A549 (cell line): Measurements from ENCODE around the gene CTBP1. TPM values are rescaled to one million over a fixed set of nuclear protein-coding genes. Genes with fewer than 3 reads are reported as not detected.

Source experiments
- ATAC-seq, 2 experiments: fragments of 200-7000 bp in 1 of 2; fragments of >200 bp in 1 of 2; cut with Nextera tagmentation in 1 of 2; cut with Tn5 transposase in 1 of 2; 3 replicates each; pipeline versions ENCODE4 v1.8.0 to v1.9.1; 2018 to 2020; ENCODE audit warnings: mild to moderate bottlenecking in 1 of 2, moderate library complexity in 1 of 2
- CTCF ChIA-PET: fragments of 300-600 bp; sonication (Branson Sonifier 250); formaldehyde crosslinking; extraction: SDS; loops from one replicate; lab custom pipeline; 2021; ENCODE audit warnings: antibody characterized with exemption, inconsistent platforms; lab: Yijun Ruan, JAX
- POLR2A ChIA-PET: fragments of 350-600 bp; formaldehyde crosslinking; extraction: SDS; loops from one replicate; lab custom pipeline; 2021; ENCODE audit warnings: antibody characterized with exemption, inconsistent platforms; lab: Yijun Ruan, JAX
- DNase-seq, 2 experiments: peaks; one replicate each; pipeline versions ENCODE4 v3.0.0 to v3.0.0-alpha.2; 2011 to 2016; ENCODE audit warnings: low read depth in 1 of 2, low spot score in 1 of 2
- FAIRE-seq: peaks from 2 replicates; lab custom pipeline; 2011; peaks lifted over from hg19 to GRCh38; lab: Jason Lieb, UNC
- H3K27ac ChIP-seq, 2 experiments: fragments of >200 bp; sonication (Bioruptor Twin); formaldehyde crosslinking; 3 replicates each; pipeline ENCODE4 v1.5.1; 2016 to 2017
- H3K4me1 ChIP-seq: fragments of >200 bp; sonication (Bioruptor Twin); formaldehyde crosslinking; 3 replicates; pipeline ENCODE4 v1.6.1; 2016
- H3K4me2 ChIP-seq: fragments of >200 bp; sonication (Bioruptor Twin); formaldehyde crosslinking; 3 replicates; pipeline ENCODE4 v1.6.1; 2016
- H3K4me3 ChIP-seq: fragments of >200 bp; sonication (Bioruptor Twin); formaldehyde crosslinking; 3 replicates; pipeline ENCODE4 v1.5.1; 2016
- H3K9me3 ChIP-seq: fragments of >200 bp; sonication (Bioruptor Twin); formaldehyde crosslinking; 3 replicates; pipeline ENCODE4 v1.6.1; 2016
- CEBPB ChIP-seq, 2 experiments: fragments of >200 bp in 1 of 2; sonication (Bioruptor Twin) in 1 of 2; formaldehyde crosslinking in 1 of 2; IDR thresholded peaks; 2 replicates each; pipeline ENCODE4 v1.6.1; 2012 to 2016
- E2F6 ChIP-seq: IDR thresholded peaks from 2 replicates; pipeline ENCODE4 v1.6.1; 2012; ENCODE audit warnings: low read depth, borderline replicate concordance
- EP300 ChIP-seq, 2 experiments: fragments of >200 bp; sonication (Bioruptor Twin); formaldehyde crosslinking; IDR thresholded peaks; 2 replicates in 1 of 2; 3 replicates in 1 of 2; pipeline ENCODE4 v1.6.1; 2016 to 2017
- FOSB ChIP-seq: fragments of 250-450 bp; sonication (Bioruptor Pico); IDR thresholded peaks from 2 replicates; pipeline ENCODE4 v1.5.0; 2020; ENCODE audit warnings: mild to moderate bottlenecking, moderate library complexity
- FOSL2 ChIP-seq, 2 experiments: fragments of 450-650 bp in 1 of 2; fragments of >200 bp in 1 of 2; sonication (Bioruptor Twin) in 1 of 2; formaldehyde crosslinking; IDR thresholded peaks; 2 replicates each; pipeline versions ENCODE4 v1.5.0 to v1.6.1; 2016 to 2020; ENCODE audit warnings: mild to moderate bottlenecking in 1 of 2, moderate library complexity in 1 of 2
- HES2 ChIP-seq: fragments of >200 bp; sonication (Bioruptor Twin); formaldehyde crosslinking; IDR thresholded peaks from 2 replicates; pipeline ENCODE4 v1.6.1; 2016
- KDM1A ChIP-seq: fragments of 200-600 bp; sonication (generic); IDR thresholded peaks from 2 replicates; pipeline ENCODE4 v1.6.1; 2016; ENCODE audit warnings: low read depth, mild to moderate bottlenecking
- PHF8 ChIP-seq: fragments of 200-600 bp; sonication (generic); IDR thresholded peaks from 2 replicates; pipeline ENCODE4 v1.6.1; 2016; ENCODE audit warnings: low read depth, mild to moderate bottlenecking, antibody characterized with exemption, moderate library complexity, borderline replicate concordance
- POLR2A ChIP-seq: IDR thresholded peaks from 2 replicates; pipeline ENCODE4 v1.6.1; 2012; ENCODE audit warnings: mild to moderate bottlenecking, low read length
- TP53 ChIP-seq: fragments of 250-450 bp; sonication (Bioruptor Pico); IDR thresholded peaks from 2 replicates; pipeline ENCODE4 v1.5.0; 2021; ENCODE audit warnings: mild to moderate bottlenecking, moderate library complexity
- WGBS: methylation state at CpG from one replicate; pipeline ENCODE4 v1.1.6; 2017; ENCODE audit errors: missing lambda C conversion rate; 5-methylcytosine and 5-hydroxymethylcytosine counted together
- polyA plus RNA-seq, 4 experiments: library from polyadenylated mRNA; depleted of rRNA in 3 of 4; stranded (reverse); fragments of >200 nt; fragmentation: RNase III in 1 of 4; extraction: RNeasy Plus Mini Kit Qiagen cat#74134 plus additional on column Dnase treatment in 1 of 4; gene quantifications; 2 replicates in 3 of 4; 3 replicates in 1 of 4; pipeline ENCODE4 v1.2.3, GENCODE V29; 2011 to 2017
- TF ChIP-seq, protein P1 (sequence below): fragments of >200 bp; sonication (Bioruptor Twin); formaldehyde crosslinking; IDR thresholded peaks from 3 replicates; pipeline ENCODE4 v1.6.1; 2016
- TF ChIP-seq, protein P2 (sequence below): fragments of 200-600 bp; sonication (generic); IDR thresholded peaks from 2 replicates; pipeline ENCODE4 v1.6.1; 2016; ENCODE audit warnings: antibody characterized with exemption, mild to moderate bottlenecking, moderate library complexity

Gene CTBP1
- polyA plus RNA-seq, 2 of the 4 experiments (the other 2 are of a cell fraction): 43.1 to 93.1 TPM

- no peak overlapping the region for H3K27ac ChIP-seq
- H3K9me3 ChIP-seq: no peaks in the 10 kb centered on the region
- H3K4me2 ChIP-seq: no peak overlapping the region
- H3K4me3 ChIP-seq: no peak overlapping the region
- 79% methylated on average over 4 of the region's 16 CpGs for WGBS
- DNase-seq: no peak
- no peak for TF ChIP-seq FOSB (CRISPR knock-in tag)
- TF ChIP-seq EP300 (IDR thresholded peaks at IDR 0.05): no peak
- no peak for TF ChIP-seq FOSL2 (IDR thresholded peaks at IDR 0.05)
- no peak for TF ChIP-seq FOSL2 (CRISPR knock-in tag; IDR thresholded peaks at IDR 0.05)
- no peak for TF ChIP-seq E2F6
- TF ChIP-seq KDM1A: no peak
- no peak for TF ChIP-seq PHF8
- no peak for TF ChIP-seq TP53
- TF ChIP-seq, protein P1, sequence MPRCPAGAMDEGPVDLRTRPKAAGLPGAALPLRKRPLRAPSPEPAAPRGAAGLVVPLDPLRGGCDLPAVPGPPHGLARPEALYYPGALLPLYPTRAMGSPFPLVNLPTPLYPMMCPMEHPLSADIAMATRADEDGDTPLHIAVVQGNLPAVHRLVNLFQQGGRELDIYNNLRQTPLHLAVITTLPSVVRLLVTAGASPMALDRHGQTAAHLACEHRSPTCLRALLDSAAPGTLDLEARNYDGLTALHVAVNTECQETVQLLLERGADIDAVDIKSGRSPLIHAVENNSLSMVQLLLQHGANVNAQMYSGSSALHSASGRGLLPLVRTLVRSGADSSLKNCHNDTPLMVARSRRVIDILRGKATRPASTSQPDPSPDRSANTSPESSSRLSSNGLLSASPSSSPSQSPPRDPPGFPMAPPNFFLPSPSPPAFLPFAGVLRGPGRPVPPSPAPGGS: no peak
- TF ChIP-seq, protein P2, sequence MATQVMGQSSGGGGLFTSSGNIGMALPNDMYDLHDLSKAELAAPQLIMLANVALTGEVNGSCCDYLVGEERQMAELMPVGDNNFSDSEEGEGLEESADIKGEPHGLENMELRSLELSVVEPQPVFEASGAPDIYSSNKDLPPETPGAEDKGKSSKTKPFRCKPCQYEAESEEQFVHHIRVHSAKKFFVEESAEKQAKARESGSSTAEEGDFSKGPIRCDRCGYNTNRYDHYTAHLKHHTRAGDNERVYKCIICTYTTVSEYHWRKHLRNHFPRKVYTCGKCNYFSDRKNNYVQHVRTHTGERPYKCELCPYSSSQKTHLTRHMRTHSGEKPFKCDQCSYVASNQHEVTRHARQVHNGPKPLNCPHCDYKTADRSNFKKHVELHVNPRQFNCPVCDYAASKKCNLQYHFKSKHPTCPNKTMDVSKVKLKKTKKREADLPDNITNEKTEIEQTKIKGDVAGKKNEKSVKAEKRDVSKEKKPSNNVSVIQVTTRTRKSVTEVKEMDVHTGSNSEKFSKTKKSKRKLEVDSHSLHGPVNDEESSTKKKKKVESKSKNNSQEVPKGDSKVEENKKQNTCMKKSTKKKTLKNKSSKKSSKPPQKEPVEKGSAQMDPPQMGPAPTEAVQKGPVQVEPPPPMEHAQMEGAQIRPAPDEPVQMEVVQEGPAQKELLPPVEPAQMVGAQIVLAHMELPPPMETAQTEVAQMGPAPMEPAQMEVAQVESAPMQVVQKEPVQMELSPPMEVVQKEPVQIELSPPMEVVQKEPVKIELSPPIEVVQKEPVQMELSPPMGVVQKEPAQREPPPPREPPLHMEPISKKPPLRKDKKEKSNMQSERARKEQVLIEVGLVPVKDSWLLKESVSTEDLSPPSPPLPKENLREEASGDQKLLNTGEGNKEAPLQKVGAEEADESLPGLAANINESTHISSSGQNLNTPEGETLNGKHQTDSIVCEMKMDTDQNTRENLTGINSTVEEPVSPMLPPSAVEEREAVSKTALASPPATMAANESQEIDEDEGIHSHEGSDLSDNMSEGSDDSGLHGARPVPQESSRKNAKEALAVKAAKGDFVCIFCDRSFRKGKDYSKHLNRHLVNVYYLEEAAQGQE: no peak
- ChIA-PET CTCF (interaction anchor here (1.3 kb wide), 1 partner anchor 29 kb away, joined by 4 read pairs; no protein-coding TSS in a partner anchor), POLR2A (interaction anchor here (0.5 kb wide), 1 partner anchor 291 kb away, joined by 3 read pairs; no protein-coding TSS in a partner anchor)
- no peak for ATAC-seq
- FAIRE-seq: no peak
- H3K4me1 ChIP-seq: peaks cover 19% of the 10 kb centered on the region
Measured at GRCh38 chr4:1195891-1196401, 53.0 kb downstream of the CTBP1 start.

DNA sequence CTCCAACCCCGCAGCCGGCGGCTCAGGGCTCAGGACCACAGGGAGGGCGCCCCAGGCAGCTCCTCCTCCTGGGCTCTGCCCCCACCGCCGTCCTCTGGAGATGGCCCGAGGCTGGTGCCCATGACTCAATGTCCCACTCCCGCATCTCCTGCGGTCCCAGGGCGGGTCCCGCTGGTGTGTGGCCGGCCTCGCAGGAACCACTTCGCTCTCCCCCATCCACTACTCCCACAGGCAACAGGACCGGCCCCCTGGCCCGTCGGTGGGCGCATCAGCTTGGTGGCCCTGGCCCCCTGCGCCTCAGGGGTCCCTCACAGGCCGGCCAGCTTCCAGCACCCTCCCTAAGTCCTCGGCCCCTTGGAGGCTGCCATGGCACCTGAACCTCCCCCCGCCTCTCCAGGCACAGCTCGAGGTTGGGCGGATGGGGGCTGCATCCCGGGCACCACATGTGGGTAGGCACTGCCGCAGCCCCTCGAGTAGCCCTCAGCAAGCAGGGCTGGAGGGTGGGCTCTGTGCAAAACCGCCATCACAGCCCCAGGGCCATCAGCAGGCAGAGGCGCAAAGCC is 53.7 kb downstream of the CTBP1 start:
- Histone ChIP-seq H3K9me3 (no peaks in the 10 kb centered on the region), H3K4me2 (no peak overlapping the region)
- CTCF ChIA-PET: interaction anchor here (0.6 kb wide), 1 partner anchor 12 kb away, joined by 3 read pairs; no protein-coding TSS in a partner anchor

More for the DNA sequence above, 53.7 kb downstream of the CTBP1 start:
- TF ChIP-seq POLR2A: no peak
- TF ChIP-seq HES2: no peak
- TF ChIP-seq CEBPB (IDR thresholded peaks at IDR 0.05): no peak
- TF ChIP-seq, protein P2: no peak
- TF ChIP-seq, all 56 proteins: peak for 0
- H3K4me1 ChIP-seq: peaks cover 19% of the 10 kb centered on the region
- POLR2A ChIA-PET: no interaction called here
- WGBS: 60% methylated on average over 3 of the region's 29 CpGs
- ATAC-seq: no peak
- H3K27ac ChIP-seq: no peak overlapping the region
- no peak overlapping the region for H3K4me3 ChIP-seq
- no peak for FAIRE-seq
- no peak for DNase-seq
